CD4-positive, alpha-beta memory T cell (primary cell): ENCODE data around the gene RABGAP1L. TPM values are rescaled to one million over a fixed set of nuclear protein-coding genes. Genes with fewer than 3 reads are reported as not detected.
A peak's percentile ranks its signal among the peaks of the same experiment; 100 is the strongest.

Experiments used
- CTCF ChIA-PET: fragments of 350-600 bp; sonication (Branson Sonifier 250); formaldehyde crosslinking; loops from one replicate; lab custom pipeline; 2021; ENCODE audit warnings: inconsistent platforms; ENCODE audit not compliant: partially characterized antibody; lab: Charles Lee
- POLR2A ChIA-PET: fragments of 350-600 bp; sonication (Branson Sonifier 250); formaldehyde crosslinking; loops from one replicate; lab custom pipeline; 2021; ENCODE audit not compliant: partially characterized antibody; lab: Charles Lee
- DNase-seq, 5 donors: peaks; one replicate each; pipeline versions ENCODE4 v3.0.0 to v3.0.0-alpha.2; 2020 to 2022; ENCODE audit warnings: mixed read lengths in 1 of 5
- H3K27ac ChIP-seq: one replicate; pipeline ENCODE4 v1.7.0; 2013; ENCODE audit warnings: low read depth, low read length
- H3K27me3 ChIP-seq: 2 replicates; pipeline ENCODE4 v1.7.0; 2013; ENCODE audit warnings: mild to moderate bottlenecking, low read length, moderate library complexity; ENCODE audit not compliant: insufficient read depth
- H3K36me3 ChIP-seq: 2 replicates; pipeline ENCODE4 v1.7.0; 2013; ENCODE audit warnings: mild to moderate bottlenecking, low read length, moderate library complexity; ENCODE audit not compliant: insufficient read depth
- H3K4me1 ChIP-seq: 2 replicates; pipeline ENCODE4 v1.7.0; 2013; ENCODE audit warnings: mild to moderate bottlenecking, low read length, moderate library complexity; ENCODE audit not compliant: insufficient read depth
- H3K4me3 ChIP-seq, 2 donors: one replicate each; pipeline ENCODE4 v1.7.0; 2013; ENCODE audit warnings: low read length in 2 of 2, mild to moderate bottlenecking in 1 of 2
- H3K9me3 ChIP-seq, 2 donors: one replicate each; pipeline ENCODE4 v1.7.0; 2013; ENCODE audit warnings: low read length in 2 of 2, control low read depth in 1 of 2; ENCODE audit not compliant: control insufficient read depth in 1 of 2
- H3K27ac Mint-ChIP-seq, 7 donors: one replicate each; pipeline ENCODE4 v1.8.0; 2020 to 2021; ENCODE audit warnings: mixed read lengths in 7 of 7, mild to moderate bottlenecking in 6 of 7, inconsistent platforms in 3 of 7, moderate library complexity in 3 of 7
- H3K27me3 Mint-ChIP-seq, 2 donors: one replicate each; pipeline ENCODE4 v1.8.0; 2020 to 2021; ENCODE audit warnings: mixed read lengths in 2 of 2
- H3K36me3 Mint-ChIP-seq, 2 donors: one replicate each; pipeline ENCODE4 v1.8.0; 2020 to 2021; ENCODE audit warnings: mixed read lengths in 2 of 2, inconsistent platforms in 1 of 2, mild to moderate bottlenecking in 1 of 2
- H3K4me1 Mint-ChIP-seq, 4 donors: one replicate each; pipeline ENCODE4 v1.8.0; 2020 to 2021; ENCODE audit warnings: mixed read lengths in 4 of 4, mild to moderate bottlenecking in 1 of 4
- H3K4me3 Mint-ChIP-seq, 8 donors: one replicate each; pipeline ENCODE4 v1.8.0; 2020 to 2021; ENCODE audit warnings: mixed read lengths in 8 of 8, mild to moderate bottlenecking in 7 of 8, moderate library complexity in 6 of 8, inconsistent platforms in 3 of 8
- H3K9me3 Mint-ChIP-seq, 8 donors: one replicate each; pipeline ENCODE4 v1.8.0; 2020 to 2021; ENCODE audit warnings: mixed read lengths in 8 of 8, mild to moderate bottlenecking in 5 of 8, inconsistent platforms in 3 of 8, moderate library complexity in 1 of 8
- intact Hi-C: fragments of 100-400 bp; cut with micrococcal nuclease; formaldehyde crosslinking; loops from one replicate; pipeline ENCODE4 v1.15.1; 2023
- polyA plus RNA-seq, 2 donors: library from polyadenylated mRNA; unstranded; fragments of 300-500 nt; fragmentation: Illumina TruSeq; gene quantifications; one replicate each; pipeline ENCODE4 v1.2.3, GENCODE V29; 2021
- total RNA-seq, 2 experiments: library from RNA; stranded (reverse); gene quantifications; one replicate each; pipeline ENCODE4 v1.2.3, GENCODE V29; 2021

RABGAP1L gene
- total and polyA plus RNA-seq, 4 experiments from 2014 or later: 75.7 to 114 (median 96.8) TPM

DNA sequence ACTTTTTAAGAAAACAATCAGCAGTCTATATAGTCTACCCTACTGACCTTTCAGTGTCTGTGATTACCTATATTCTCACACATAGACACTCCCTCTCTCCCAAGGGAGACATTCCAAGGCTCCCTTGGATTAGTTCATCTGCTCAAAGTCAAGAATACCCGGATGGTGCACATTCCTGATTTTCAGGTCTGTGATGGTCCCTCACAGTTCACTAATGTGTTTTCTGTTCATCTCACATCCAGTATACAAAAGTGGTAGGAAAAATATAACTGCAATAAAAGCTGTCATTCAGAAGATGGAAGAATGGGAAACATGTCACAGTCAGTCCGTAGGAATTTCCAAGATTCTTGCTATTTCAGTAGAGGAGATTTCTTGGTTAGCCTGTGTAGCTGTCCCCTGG is 616.3 kb downstream of the RABGAP1L start:
- no peaks in the 10 kb centered on the region for H3K4me1 ChIP-seq
- CTCF ChIA-PET: interaction anchor here (2.1 kb wide), 1 partner anchor 207 kb away, joined by 5 read pairs; no protein-coding TSS in a partner anchor
- intact Hi-C loops: no loop called here
- H3K27me3 ChIP-seq: no peaks in the 10 kb centered on the region
- H3K36me3 ChIP-seq: no peaks in the 10 kb centered on the region
- no peak overlapping the region for H3K4me3 ChIP-seq
- POLR2A ChIA-PET: no interaction called here
- no peak overlapping the region for H3K27ac ChIP-seq
- DNase-seq: no peak
- no peak overlapping the region for H3K4me3 Mint-ChIP-seq
- H3K4me1 Mint-ChIP-seq: peaks cover 0 to 8% (median 5%) of the 10 kb centered on the region in 4 donors
- H3K9me3 ChIP-seq: no peaks in the 10 kb centered on the region
- H3K27ac Mint-ChIP-seq: peak overlapping the region in 1 of 7 donors; percentile 37
- H3K27me3 Mint-ChIP-seq: no peaks in the 10 kb centered on the region
- no peaks in the 10 kb centered on the region for H3K9me3 Mint-ChIP-seq
- H3K36me3 Mint-ChIP-seq: peaks cover 0 to 7% of the 10 kb centered on the region in 2 donors

DNA sequence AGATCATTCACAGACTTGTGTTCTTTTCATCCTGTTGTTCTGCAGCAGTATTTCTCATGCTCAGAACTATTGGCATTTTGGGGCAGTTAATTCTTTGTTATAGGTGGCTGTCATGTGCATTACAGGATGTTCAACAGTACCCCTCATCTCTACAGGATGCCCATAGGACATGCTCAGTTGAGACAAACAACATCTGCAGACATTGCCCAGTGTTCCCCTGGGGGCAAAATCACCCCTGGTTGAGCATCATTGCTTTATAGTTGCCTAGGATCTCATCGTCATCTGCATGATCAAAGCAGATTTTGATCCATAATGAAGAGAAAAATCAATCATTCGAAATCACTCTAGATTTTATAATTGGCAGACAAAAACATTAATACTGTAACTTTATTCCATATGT is 617.9 kb downstream of the RABGAP1L start:
- Mint-ChIP-seq H3K4me3 (no peak overlapping the region), H3K36me3 (peaks cover 2 to 7% of the 10 kb centered on the region in 2 donors), H3K4me1 (peaks cover 0 to 8% (median 5%) of the 10 kb centered on the region in 4 donors), H3K9me3 (no peaks in the 10 kb centered on the region), H3K27me3 (no peaks in the 10 kb centered on the region), H3K27ac (no peak overlapping the region)
- Histone ChIP-seq H3K27me3 (no peaks in the 10 kb centered on the region), H3K4me1 (no peaks in the 10 kb centered on the region), H3K4me3 (no peak overlapping the region), H3K36me3 (no peaks in the 10 kb centered on the region), H3K27ac (no peak overlapping the region), H3K9me3 (no peaks in the 10 kb centered on the region)
- intact Hi-C loops: no loop called here
- POLR2A ChIA-PET: no interaction called here
- DNase-seq: no peak
- CTCF ChIA-PET: no interaction called here

DNA sequence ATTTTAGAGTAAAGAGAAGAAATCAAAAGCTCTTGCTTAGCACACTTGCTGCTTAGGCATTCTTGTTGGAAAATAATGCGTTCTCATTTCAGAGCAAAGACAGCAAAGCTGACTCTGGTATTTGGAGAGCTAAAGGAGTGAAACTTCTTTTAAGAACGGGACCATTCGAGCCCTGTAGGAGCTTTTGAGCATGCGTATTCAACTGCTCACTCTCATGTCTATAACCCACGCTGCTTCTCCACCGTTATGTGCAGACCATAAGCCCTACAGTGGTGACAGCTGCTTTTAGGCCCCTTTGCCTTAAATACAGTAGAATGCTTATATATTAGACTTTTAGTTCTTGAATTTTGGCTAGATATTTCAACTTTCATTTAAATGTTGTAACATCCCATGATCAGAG is 626.2 kb downstream of the RABGAP1L start:
- ChIA-PET CTCF (no interaction called here), POLR2A (interaction anchor here (0.6 to 1.7 kb wide), 3 partner anchors 198 to 213 kb away, joined by 3 to 5 read pairs (median 4); no protein-coding TSS in a partner anchor)
- H3K4me3 Mint-ChIP-seq: no peak overlapping the region

DNA sequence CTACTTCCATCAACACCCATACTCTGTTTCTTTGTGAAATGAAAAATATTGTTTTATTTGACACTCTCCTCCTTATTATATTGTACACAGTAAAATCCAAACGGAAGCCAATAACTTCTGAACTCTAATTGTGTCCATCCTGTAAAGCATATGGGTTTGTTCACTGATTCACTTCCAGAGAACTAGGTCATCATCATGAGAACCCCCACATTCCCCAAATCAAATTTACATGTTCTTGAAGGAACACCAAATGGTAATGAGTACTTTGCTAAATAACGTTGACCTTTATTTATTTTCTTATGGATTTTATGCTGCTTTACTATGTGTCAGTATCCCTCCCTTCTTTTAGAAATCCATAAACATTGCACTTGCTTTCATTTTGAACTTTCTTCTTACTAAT is 627.0 kb downstream of the RABGAP1L start:
- ChIA-PET CTCF (interaction anchor here (2.2 kb wide), 1 partner anchor 197 kb away, joined by 7 read pairs; no protein-coding TSS in a partner anchor), POLR2A (interaction anchor here (1.0 to 1.7 kb wide), 2 partner anchors 197 to 212 kb away, joined by 3 to 5 read pairs; no protein-coding TSS in a partner anchor)
- H3K27me3 ChIP-seq: no peaks in the 10 kb centered on the region
- DNase-seq: no peak
- peaks cover 0 to 12% (median 6%) of the 10 kb centered on the region in 4 donors for H3K4me1 Mint-ChIP-seq
- H3K4me3 ChIP-seq: no peak overlapping the region
- H3K27ac Mint-ChIP-seq: no peak overlapping the region
- H3K27me3 Mint-ChIP-seq: no peaks in the 10 kb centered on the region
- H3K36me3 ChIP-seq: no peaks in the 10 kb centered on the region
- H3K4me3 Mint-ChIP-seq: no peak overlapping the region
- H3K27ac ChIP-seq: no peak overlapping the region
- peaks cover 0 to 8% of the 10 kb centered on the region in 2 donors for H3K36me3 Mint-ChIP-seq
- no peaks in the 10 kb centered on the region for H3K4me1 ChIP-seq
- H3K9me3 ChIP-seq: no peaks in the 10 kb centered on the region
- intact Hi-C loops: no loop called here
- H3K9me3 Mint-ChIP-seq: no peaks in the 10 kb centered on the region

More for the DNA sequence above, 626.2 kb downstream of the RABGAP1L start:
- Mint-ChIP-seq H3K4me1 (peaks cover 0 to 12% (median 6%) of the 10 kb centered on the region in 4 donors), H3K9me3 (no peaks in the 10 kb centered on the region), H3K27ac (no peak overlapping the region), H3K27me3 (no peaks in the 10 kb centered on the region), H3K36me3 (peaks cover 2 to 8% of the 10 kb centered on the region in 2 donors)
- H3K27ac ChIP-seq: no peak overlapping the region
- no peaks in the 10 kb centered on the region for H3K27me3 ChIP-seq
- no peak overlapping the region for H3K4me3 ChIP-seq
- H3K36me3 ChIP-seq: no peaks in the 10 kb centered on the region
- intact Hi-C loops: no loop called here
- H3K4me1 ChIP-seq: no peaks in the 10 kb centered on the region
- no peak for DNase-seq
- no peaks in the 10 kb centered on the region for H3K9me3 ChIP-seq

- no peaks in the 10 kb centered on the region for H3K4me1 ChIP-seq
- no peak for DNase-seq
These were observed 627.4 kb downstream of the RABGAP1L start for GRCh38 chr1:174786760-174787159.

DNA sequence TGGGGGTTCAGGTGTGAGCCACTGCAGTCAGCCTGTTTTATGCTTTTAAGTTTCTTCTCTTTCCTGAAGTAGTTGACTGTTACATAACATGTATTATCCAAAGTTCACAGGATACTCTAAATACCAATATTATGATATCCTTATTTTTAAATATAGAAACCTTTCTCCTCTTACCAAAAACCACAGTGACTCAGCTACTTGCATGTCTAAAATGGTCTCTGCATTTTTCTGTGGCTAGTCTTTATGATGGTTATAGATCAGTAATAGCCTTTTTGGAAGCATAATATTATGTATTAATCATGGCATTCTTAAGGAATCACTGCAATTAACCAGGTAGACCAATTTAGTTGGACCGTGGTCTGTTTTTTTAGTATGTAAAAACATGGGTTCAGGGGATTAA is 629.7 kb downstream of the RABGAP1L start:
- Mint-ChIP-seq H3K9me3 (no peaks in the 10 kb centered on the region), H3K36me3 (no peaks in the 10 kb centered on the region), H3K4me3 (no peak overlapping the region), H3K4me1 (peaks cover 6 to 12% (median 9%) of the 10 kb centered on the region in 4 donors), H3K27me3 (no peaks in the 10 kb centered on the region), H3K27ac (peak overlapping the region in 1 of 7 donors; percentile 74)
- Histone ChIP-seq H3K4me1 (no peaks in the 10 kb centered on the region), H3K4me3 (no peak overlapping the region), H3K27me3 (no peaks in the 10 kb centered on the region), H3K9me3 (no peaks in the 10 kb centered on the region), H3K27ac (no peak overlapping the region), H3K36me3 (no peaks in the 10 kb centered on the region)
- intact Hi-C loops: no loop called here
- ChIA-PET POLR2A (interaction anchor here (0.6 kb wide), 1 partner anchor 85 kb away, joined by 4 read pairs; no protein-coding TSS in a partner anchor), CTCF (interaction anchor here (1.2 to 1.7 kb wide), 3 partner anchors 11 to 23 kb away, joined by 3 to 4 read pairs (median 4); no protein-coding TSS in a partner anchor)
- DNase-seq: no peak

More at GRCh38 chr1:174786760-174787159, 627.4 kb downstream of the RABGAP1L start:
- no peaks in the 10 kb centered on the region for H3K27me3 Mint-ChIP-seq
- Histone ChIP-seq H3K9me3 (no peaks in the 10 kb centered on the region), H3K27me3 (no peaks in the 10 kb centered on the region), H3K4me3 (no peak overlapping the region), H3K27ac (no peak overlapping the region), H3K36me3 (no peaks in the 10 kb centered on the region)
- POLR2A ChIA-PET: interaction anchor here (1.0 to 1.7 kb wide), 2 partner anchors 197 to 212 kb away, joined by 3 to 5 read pairs; no protein-coding TSS in a partner anchor
- intact Hi-C loops: no loop called here
- no peaks in the 10 kb centered on the region for H3K9me3 Mint-ChIP-seq
- H3K4me1 Mint-ChIP-seq: peaks cover 4 to 12% (median 9%) of the 10 kb centered on the region in 4 donors
- no peak overlapping the region for H3K4me3 Mint-ChIP-seq
- H3K36me3 Mint-ChIP-seq: peaks cover 0 to 8% of the 10 kb centered on the region in 2 donors
- H3K27ac Mint-ChIP-seq: peak overlapping the region in 2 of 7 donors; percentile 1 to 15
- CTCF ChIA-PET: interaction anchor here (2.2 kb wide), 1 partner anchor 197 kb away, joined by 7 read pairs; no protein-coding TSS in a partner anchor

DNA sequence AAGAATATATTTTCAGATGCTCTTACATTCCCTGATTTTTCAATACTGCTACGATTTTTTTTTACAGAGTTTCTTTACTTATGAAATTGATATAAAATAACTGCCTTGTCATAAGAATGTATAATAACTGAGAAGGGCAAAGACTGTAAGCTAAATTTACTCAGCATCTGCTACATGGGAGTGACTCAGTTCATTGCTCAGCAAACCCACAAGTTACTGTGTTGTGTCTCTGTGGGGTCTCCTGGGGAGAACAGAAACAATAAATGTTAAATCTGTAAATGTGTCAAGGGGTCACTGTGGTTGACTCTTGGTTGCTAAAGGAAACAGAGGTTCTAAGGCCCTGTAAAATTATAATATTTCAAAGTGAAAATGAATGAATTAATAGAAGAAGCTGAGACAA is 630.1 kb downstream of the RABGAP1L start:
- CTCF ChIA-PET: interaction anchor here (1.1 to 1.7 kb wide), 3 partner anchors 10 to 357 kb away, joined by 4 read pairs; no protein-coding TSS in a partner anchor
- POLR2A ChIA-PET: interaction anchor here (0.6 kb wide), 1 partner anchor 85 kb away, joined by 4 read pairs; no protein-coding TSS in a partner anchor

More for the DNA sequence above, 630.1 kb downstream of the RABGAP1L start:
- Mint-ChIP-seq H3K36me3 (no peaks in the 10 kb centered on the region), H3K27me3 (no peaks in the 10 kb centered on the region), H3K4me1 (peaks cover 6 to 12% (median 9%) of the 10 kb centered on the region in 4 donors), H3K9me3 (no peaks in the 10 kb centered on the region), H3K4me3 (no peak overlapping the region), H3K27ac (peak overlapping the region in 1 of 7 donors; percentile 77)
- Histone ChIP-seq H3K4me1 (no peaks in the 10 kb centered on the region), H3K27ac (no peak overlapping the region), H3K36me3 (no peaks in the 10 kb centered on the region), H3K27me3 (no peaks in the 10 kb centered on the region), H3K9me3 (no peaks in the 10 kb centered on the region), H3K4me3 (no peak overlapping the region)
- no peak for DNase-seq
- intact Hi-C loops: no loop called here
